Right lobe of liver (tissue), 6 donors: ENCODE data around the gene ELP2. TPM values are rescaled to one million over a fixed set of nuclear protein-coding genes. Genes with fewer than 3 reads are reported as not detected.

Experiments used
- ATAC-seq, 4 donors: fragments of 200-7000 bp; cut with Tn5 transposase; one replicate each; pipeline ENCODE4 v1.9.1; 2020; ENCODE audit warnings: mild to moderate bottlenecking in 4 of 4, moderate library complexity in 4 of 4
- DNase-seq, 3 donors: peaks; one replicate each; pipeline ENCODE4 v3.0.0-alpha.2; 2020
- H3K27ac ChIP-seq, 3 donors: fragments of 200-600 bp; one replicate each; pipeline ENCODE4 v1.8.0; 2022
- H3K27me3 ChIP-seq, 2 donors: fragments of 200-600 bp; one replicate each; pipeline ENCODE4 v1.8.0; 2022
- H3K36me3 ChIP-seq, 4 donors: fragments of 200-600 bp; sonication (generic) in 1 of 4; one replicate each; pipeline versions ENCODE4 v1.5.1 to v1.8.0; 2017 to 2022; ENCODE audit warnings: control low read depth in 1 of 4
- H3K4me1 ChIP-seq, 4 donors: fragments of 200-600 bp; sonication (generic) in 1 of 4; one replicate each; pipeline versions ENCODE4 v1.5.1 to v1.8.0; 2017 to 2022; ENCODE audit warnings: control low read depth in 1 of 4
- H3K4me3 ChIP-seq, 3 donors: fragments of 200-600 bp; one replicate each; pipeline ENCODE4 v1.8.0; 2022
- H3K9me3 ChIP-seq, 4 donors: fragments of 200-600 bp; sonication (generic) in 1 of 4; one replicate each; pipeline versions ENCODE4 v1.5.1 to v1.8.0; 2017 to 2022; ENCODE audit warnings: control low read depth in 1 of 4
- POLR2A ChIP-seq: fragments of 450-650 bp; IDR thresholded peaks from one replicate; pipeline ENCODE4 v1.6.1; 2017; ENCODE audit warnings: antibody characterized with exemption, mild to moderate bottlenecking
- WGBS: methylation state at CpG from one replicate; pipeline ENCODE4 v1.1.6; 2018; ENCODE audit warnings: low coverage, low lambda C conversion rate; ENCODE audit not compliant: insufficient coverage; ENCODE audit errors: missing lambda C conversion rate; 5-methylcytosine and 5-hydroxymethylcytosine counted together
- intact Hi-C, 2 donors: fragments of 100-400 bp; cut with DNase I; formaldehyde crosslinking; loops; one replicate each; pipeline versions ENCODE4 v1.11.2 to v1.14.1; 2022
- total RNA-seq, 6 experiments: library from RNA; depleted of rRNA in 2 of 6; stranded (reverse); fragments of >200 nt in 2 of 6; fragmentation: NEBNext Ultra II Directional in 3 of 6; extraction: Animal tissue kit (Norgen Biotek cat#: 25700) in 3 of 6; gene quantifications; one replicate each; pipeline versions ENCODE4 v1.1.0 to v1.2.4, GENCODE V29; 2016 to 2023
- TF ChIP-seq, protein P1 (sequence below), 4 donors: fragments of 200-600 bp in 3 of 4; fragments of 450-650 bp in 1 of 4; IDR thresholded peaks; one replicate each; pipeline versions ENCODE4 v1.5.1 to v1.8.0; 2016 to 2022; ENCODE audit warnings: antibody characterized with exemption in 4 of 4, mild to moderate bottlenecking in 2 of 4
- donor health status: DM: no; HTN: yes; CAD: no.
- donor health status: DM: no; HTN: no; CAD: no.
- donor health status: DM: no; HTN: no; CAD: no.
- donor health status: DM: no; HTN: yes; CAD: no.
- donor health status: DM: no; HTN: yes; CAD: no.

ELP2 gene
- total RNA-seq, 6 experiments from 2014 or later: 26.9 to 58.7 (median 50.3) TPM

GRCh38 chr18:36194600-36195315 is 65.1 kb downstream of the ELP2 start:
- TF ChIP-seq POLR2A: no peak
- TF ChIP-seq, protein P1, sequence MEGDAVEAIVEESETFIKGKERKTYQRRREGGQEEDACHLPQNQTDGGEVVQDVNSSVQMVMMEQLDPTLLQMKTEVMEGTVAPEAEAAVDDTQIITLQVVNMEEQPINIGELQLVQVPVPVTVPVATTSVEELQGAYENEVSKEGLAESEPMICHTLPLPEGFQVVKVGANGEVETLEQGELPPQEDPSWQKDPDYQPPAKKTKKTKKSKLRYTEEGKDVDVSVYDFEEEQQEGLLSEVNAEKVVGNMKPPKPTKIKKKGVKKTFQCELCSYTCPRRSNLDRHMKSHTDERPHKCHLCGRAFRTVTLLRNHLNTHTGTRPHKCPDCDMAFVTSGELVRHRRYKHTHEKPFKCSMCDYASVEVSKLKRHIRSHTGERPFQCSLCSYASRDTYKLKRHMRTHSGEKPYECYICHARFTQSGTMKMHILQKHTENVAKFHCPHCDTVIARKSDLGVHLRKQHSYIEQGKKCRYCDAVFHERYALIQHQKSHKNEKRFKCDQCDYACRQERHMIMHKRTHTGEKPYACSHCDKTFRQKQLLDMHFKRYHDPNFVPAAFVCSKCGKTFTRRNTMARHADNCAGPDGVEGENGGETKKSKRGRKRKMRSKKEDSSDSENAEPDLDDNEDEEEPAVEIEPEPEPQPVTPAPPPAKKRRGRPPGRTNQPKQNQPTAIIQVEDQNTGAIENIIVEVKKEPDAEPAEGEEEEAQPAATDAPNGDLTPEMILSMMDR (IDR thresholded peaks at IDR 0.05): no peak
- Histone ChIP-seq H3K4me1 (no peaks in the 10 kb centered on the region), H3K27ac (no peak overlapping the region), H3K4me3 (no peak overlapping the region), H3K9me3 (no peaks in the 10 kb centered on the region), H3K27me3 (no peaks in the 10 kb centered on the region), H3K36me3 (peaks cover 0 to 6% (median 0%) of the 10 kb centered on the region in 4 donors)
- no peak for ATAC-seq
- intact Hi-C loops: no loop called here
- DNase-seq: no peak
- WGBS: 78% methylated on average over 8 of the region's 8 CpGs

- TF ChIP-seq, protein P1 (IDR thresholded peaks at IDR 0.05): no peak
- no peak for TF ChIP-seq POLR2A
- no peak overlapping the region for H3K27ac ChIP-seq
- H3K36me3 ChIP-seq: peaks cover 0 to 6% (median 2%) of the 10 kb centered on the region in 4 donors
- intact Hi-C loops: no loop called here
- H3K4me1 ChIP-seq: no peaks in the 10 kb centered on the region
- WGBS: 92% methylated on average over 3 of the region's 3 CpGs
- no peak for ATAC-seq
- no peak overlapping the region for H3K4me3 ChIP-seq
- DNase-seq: peak in 1 of 3 donors; percentile 18
- no peaks in the 10 kb centered on the region for H3K27me3 ChIP-seq
- H3K9me3 ChIP-seq: no peaks in the 10 kb centered on the region
Measured at GRCh38 chr18:36195427-36196122, 65.9 kb downstream of the ELP2 start.

- 91% methylated on average over 5 of the region's 6 CpGs for WGBS
- peak in 1 of 3 donors; percentile 8 for DNase-seq
Measured at GRCh38 chr18:36196238-36196995, 66.7 kb downstream of the ELP2 start.

DNA sequence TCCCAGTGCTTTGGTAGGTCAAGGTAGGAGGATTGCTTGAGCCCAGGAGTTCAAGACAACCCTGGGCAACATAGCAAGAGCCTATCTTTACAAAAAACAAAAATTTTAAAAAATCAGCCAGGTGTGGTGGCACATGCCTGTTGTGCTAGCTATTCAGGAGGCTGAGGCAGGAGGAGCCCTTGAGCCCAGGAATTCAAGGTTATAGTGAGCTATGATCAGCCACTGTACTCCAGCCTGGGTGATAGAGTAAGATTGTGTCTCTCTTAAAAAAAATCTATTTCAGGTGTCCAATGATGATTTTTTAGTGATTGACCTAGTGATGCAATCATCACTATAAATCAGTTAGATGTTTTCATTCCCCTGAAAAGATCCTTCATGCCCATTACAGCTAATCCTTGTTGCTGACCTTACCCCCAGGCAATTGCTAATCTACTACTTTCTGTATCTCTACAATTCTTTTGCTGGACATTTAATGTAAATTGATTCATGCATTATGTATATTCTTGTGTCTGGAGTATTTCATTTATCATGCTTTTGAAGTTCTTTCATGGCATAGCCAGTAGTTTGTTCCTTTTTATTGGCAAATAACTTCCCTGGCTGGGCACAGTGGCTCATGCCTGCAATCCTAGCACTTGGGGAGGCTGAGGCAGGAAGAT is 67.9 kb downstream of the ELP2 start:
- DNase-seq (peak in 1 of 3 donors; percentile 10), ATAC-seq (no peak)
- intact Hi-C loops: no loop called here
- no peak overlapping the region for H3K4me3 ChIP-seq
- no peaks in the 10 kb centered on the region for H3K9me3 ChIP-seq
- no peak overlapping the region for H3K27ac ChIP-seq
- no peaks in the 10 kb centered on the region for H3K27me3 ChIP-seq
- peaks cover 0 to 6% (median 2%) of the 10 kb centered on the region in 4 donors for H3K36me3 ChIP-seq
- TF ChIP-seq, protein P1 (IDR thresholded peaks at IDR 0.05): no peak
- no peaks in the 10 kb centered on the region for H3K4me1 ChIP-seq

More at GRCh38 chr18:36196238-36196995, 66.7 kb downstream of the ELP2 start:
- Histone ChIP-seq H3K4me3 (no peak overlapping the region), H3K9me3 (no peaks in the 10 kb centered on the region), H3K4me1 (no peaks in the 10 kb centered on the region), H3K27me3 (no peaks in the 10 kb centered on the region), H3K27ac (no peak overlapping the region), H3K36me3 (peaks cover 0 to 6% (median 2%) of the 10 kb centered on the region in 4 donors)
- ATAC-seq: no peak
- TF ChIP-seq, protein P1 (IDR thresholded peaks at IDR 0.05): no peak
- no peak for TF ChIP-seq POLR2A
- intact Hi-C loops: no loop called here
